ENCODE measurements around the gene MICU1. TPM values are rescaled to one million over a fixed set of nuclear protein-coding genes. Genes with fewer than 3 reads are reported as not detected.

The MICU1 gene
- total RNA-seq, 1 donor from 2014 or later = 79.8 TPM

GRCh38 chr10:72499701-72500100 is 126.2 kb downstream of the MICU1 start:
- no peak overlapping the region for H3K9ac ChIP-seq
- no peak overlapping the region for H3K27ac Mint-ChIP-seq

GRCh38 chr10:72490951-72491350 is 134.9 kb downstream of the MICU1 start:
- no peak for DNase-seq (ENCODE audit: low spot score)
- TF ChIP-seq EZH2phosphoT487 (IDR thresholded peaks at IDR 0.05) (no peak), CTCF (IDR thresholded peaks at IDR 0.05) (no peak), EZH2 (IDR thresholded peaks at IDR 0.05) (no peak)

More at GRCh38 chr10:72499701-72500100, 126.2 kb downstream of the MICU1 start:
- Mint-ChIP-seq H3K4me1 (no peaks in the 10 kb centered on the region), H3K36me3 (peaks cover 10% of the 10 kb centered on the region), H3K27me3 (ENCODE audit: insufficient read depth, low read depth) (peaks cover 2% of the 10 kb centered on the region), H3K4me3 (no peak overlapping the region), H3K9me3 (peaks cover 10% of the 10 kb centered on the region)
- H3K4me1 ChIP-seq = no peaks in the 10 kb centered on the region
- H3K36me3 ChIP-seq = no peaks in the 10 kb centered on the region
- H3K9me3 ChIP-seq (ENCODE audit: low read depth) = no peaks in the 10 kb centered on the region
- H3K27ac ChIP-seq = no peak overlapping the region
- no peaks in the 10 kb centered on the region for H3K79me2 ChIP-seq (ENCODE audit: low read depth)
- H3K4me3 ChIP-seq = no peak overlapping the region
- no peaks in the 10 kb centered on the region for H4K20me1 ChIP-seq (ENCODE audit: low read depth)
- no peaks in the 10 kb centered on the region for H3F3A ChIP-seq (ENCODE audit: low read depth)
- H3K27me3 ChIP-seq = no peaks in the 10 kb centered on the region
- TF ChIP-seq CTCF (IDR thresholded peaks at IDR 0.05) (no peak), EZH2phosphoT487 (IDR thresholded peaks at IDR 0.05) (no peak), EZH2 (IDR thresholded peaks at IDR 0.05) (no peak)
- DNase-seq (ENCODE audit: low spot score) = no peak
- H3K4me2 ChIP-seq = no peak overlapping the region
- no peak overlapping the region for H2AFZ ChIP-seq (replicated peaks)

GRCh38 chr10:72487521-72487920 is 138.4 kb downstream of the MICU1 start:
- Histone ChIP-seq H3K27me3 (no peaks in the 10 kb centered on the region), H3K79me2 (ENCODE audit: low read depth) (no peaks in the 10 kb centered on the region), H4K20me1 (ENCODE audit: low read depth) (no peaks in the 10 kb centered on the region), H3K9me3 (ENCODE audit: low read depth) (no peaks in the 10 kb centered on the region), H3K4me3 (no peak overlapping the region), H3K9ac (no peak overlapping the region), H3K36me3 (no peaks in the 10 kb centered on the region), H2AFZ (replicated peaks) (no peak overlapping the region), H3K27ac (no peak overlapping the region), H3K4me2 (no peak overlapping the region), H3F3A (ENCODE audit: low read depth) (no peaks in the 10 kb centered on the region), H3K4me1 (peaks cover 15% of the 10 kb centered on the region)
- Mint-ChIP-seq H3K27ac (no peak overlapping the region), H3K9me3 (no peaks in the 10 kb centered on the region), H3K4me1 (peaks cover 6% of the 10 kb centered on the region), H3K4me3 (no peak overlapping the region), H3K36me3 (peaks cover 4% of the 10 kb centered on the region), H3K27me3 (ENCODE audit: insufficient read depth, low read depth) (peaks cover 3% of the 10 kb centered on the region)
- TF ChIP-seq EZH2 (IDR thresholded peaks at IDR 0.05) (no peak), EZH2phosphoT487 (IDR thresholded peaks at IDR 0.05) (no peak), CTCF (IDR thresholded peaks at IDR 0.05) (no peak)
- DNase-seq (ENCODE audit: low spot score) = no peak

More at GRCh38 chr10:72490951-72491350, 134.9 kb downstream of the MICU1 start:
- H3K36me3 Mint-ChIP-seq = peaks cover 4% of the 10 kb centered on the region
- Histone ChIP-seq H3K9ac (no peak overlapping the region), H3K79me2 (ENCODE audit: low read depth) (no peaks in the 10 kb centered on the region), H3K4me2 (no peak overlapping the region), H3K27ac (no peak overlapping the region), H3K4me1 (peaks cover 5% of the 10 kb centered on the region), H3K27me3 (no peaks in the 10 kb centered on the region), H3F3A (ENCODE audit: low read depth) (no peaks in the 10 kb centered on the region), H3K9me3 (ENCODE audit: low read depth) (no peaks in the 10 kb centered on the region), H3K4me3 (no peak overlapping the region), H3K36me3 (no peaks in the 10 kb centered on the region), H2AFZ (replicated peaks) (no peak overlapping the region), H4K20me1 (ENCODE audit: low read depth) (no peaks in the 10 kb centered on the region)
- H3K27ac Mint-ChIP-seq = no peak overlapping the region
- H3K4me3 Mint-ChIP-seq = no peak overlapping the region
- peaks cover 2% of the 10 kb centered on the region for H3K4me1 Mint-ChIP-seq
- peaks cover 5% of the 10 kb centered on the region for H3K27me3 Mint-ChIP-seq (ENCODE audit: insufficient read depth, low read depth)
- H3K9me3 Mint-ChIP-seq = no peaks in the 10 kb centered on the region

All from neural progenitor cell (in vitro differentiated cells).